Measurements from ENCODE around the gene CSAD.

GRCh38 chr12:53122961-53123468, 57.7 kb downstream of the CSAD start:
- TF ChIP-seq EZH2 (IDR thresholded peaks at IDR 0.05; ENCODE audit: low read length), result no peak
- TF ChIP-seq CTCF (optimal IDR thresholded peaks at IDR 0.05 in 1 of 3, IDR thresholded peaks at IDR 0.05 in 1 of 3, conservative IDR thresholded peaks at IDR 0.05 in 1 of 3; ENCODE audit: extremely low read depth in 1 of 3, insufficient read depth in 2 of 3, low read length in 3 of 3), result no peak

All from keratinocyte (primary cell).